Dendritic cell treated with granulocyte-macrophage colony-stimulating factor and Interleukin-4, amounts not matched to agents 40 ng/mL and 50 ng/mL, for 4 days (primary cell): ENCODE data around the gene DYNLT4.
"Not testable (repeated sequence)": the region's sequence is repeated elsewhere in the genome, so short reads cannot be mapped to it uniquely, and the experiment has no call there.

Experiments
- H3K27ac Mint-ChIP-seq: one replicate; pipeline ENCODE4 v1.8.0; 2022; ENCODE audit warnings: mild to moderate bottlenecking, mixed read lengths
- H3K27me3 Mint-ChIP-seq: one replicate; pipeline ENCODE4 v1.8.0; 2022; ENCODE audit warnings: mild to moderate bottlenecking, mixed read lengths
- H3K36me3 Mint-ChIP-seq: one replicate; pipeline ENCODE4 v1.8.0; 2022; ENCODE audit warnings: low read depth, mixed read lengths
- H3K4me1 Mint-ChIP-seq: one replicate; pipeline ENCODE4 v1.8.0; 2022; ENCODE audit warnings: low read depth, mixed read lengths
- H3K4me3 Mint-ChIP-seq: one replicate; pipeline ENCODE4 v1.8.0; 2022; ENCODE audit warnings: mild to moderate bottlenecking, moderate library complexity, mixed read lengths
- H3K9me3 Mint-ChIP-seq: one replicate; pipeline ENCODE4 v1.8.0; 2022; ENCODE audit warnings: mixed read lengths
- intact Hi-C: fragments of 100-400 bp; cut with micrococcal nuclease; formaldehyde crosslinking; loops from one replicate; pipeline ENCODE4 v1.15.0; 2022

Gene DYNLT4

DNA sequence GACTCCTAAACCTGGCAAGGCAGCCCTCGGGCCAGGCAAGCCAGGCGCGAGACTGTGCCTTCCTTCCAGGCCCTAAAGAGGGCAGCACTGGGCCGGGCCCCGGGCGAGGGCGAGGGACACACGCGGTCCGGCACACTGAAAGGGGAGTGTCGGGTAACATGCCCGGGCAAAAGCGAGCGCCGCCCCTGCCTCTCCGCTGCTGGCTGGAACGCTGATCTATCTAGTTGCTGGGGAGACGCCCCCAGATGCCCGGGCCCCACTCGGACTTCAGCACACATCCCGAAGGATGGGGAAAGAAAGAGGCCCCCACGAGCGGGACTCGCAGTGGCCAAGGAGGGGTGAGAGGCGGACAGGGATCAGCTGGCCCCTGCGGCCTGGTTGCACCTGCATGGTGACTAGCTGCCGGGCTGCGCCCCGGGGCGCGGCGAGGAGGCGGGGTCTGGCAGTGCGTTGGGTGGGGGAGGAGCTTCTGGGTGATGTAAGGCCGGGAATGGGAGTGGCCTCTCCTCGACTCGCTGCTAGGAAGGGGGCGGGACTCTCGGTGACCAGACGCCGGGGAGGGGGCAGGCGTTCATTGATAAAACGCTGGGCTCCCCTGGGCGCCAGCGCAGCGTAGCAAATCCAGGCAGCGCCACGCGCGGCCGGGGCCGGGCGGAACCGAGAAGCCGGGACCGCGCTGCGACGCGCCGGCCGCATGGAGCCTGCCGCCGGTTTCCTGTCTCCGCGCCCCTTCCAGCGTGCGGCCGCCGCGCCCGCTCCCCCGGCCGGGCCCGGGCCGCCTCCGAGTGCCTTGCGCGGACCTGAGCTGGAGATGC lies 7.2 kb downstream of the DYNLT4 start, which contains the start of gene PLK3:
Gene PLK3, plus strand, starts transcription at position 608 of the 815 bp plus-strand sequence. Its CDS starts 87 bp downstream, at position 695.
- Mint-ChIP-seq H3K9me3 (no peaks in the 10 kb centered on the region), H3K4me1 (peaks cover 52% of the 10 kb centered on the region), H3K4me3 (peak within 1 kb of the TSS; percentile 96), H3K27me3 (no peaks in the 10 kb centered on the region), H3K36me3 (peaks cover 41% of the 10 kb centered on the region), H3K27ac (peak within 1 kb of the TSS; percentile 99)
- intact Hi-C loops, result loop anchor here (1.0 to 5.0 kb wide), 3 partner anchors 9 to 32 kb away; no protein-coding TSS in a partner anchor

GRCh38 chr1:44798481-44799365 lies 8.4 kb downstream of the DYNLT4 start:
- H3K27ac Mint-ChIP-seq, result peak overlapping the region; percentile 99
- H3K36me3 Mint-ChIP-seq, result peaks cover 28% of the 10 kb centered on the region
- intact Hi-C loops, result loop anchor here (5.0 kb wide), 1 partner anchor 34 kb away; no protein-coding TSS in a partner anchor

GRCh38 chr1:44797886-44798285 lies 9.3 kb downstream of the DYNLT4 start:
- H3K4me1 Mint-ChIP-seq, result peaks cover 37% of the 10 kb centered on the region
- not testable (repeated sequence) for H3K27ac Mint-ChIP-seq, H3K9me3 Mint-ChIP-seq, H3K27me3 Mint-ChIP-seq, H3K4me3 Mint-ChIP-seq
- H3K36me3 Mint-ChIP-seq, result peaks cover 20% of the 10 kb centered on the region
- intact Hi-C loops, result loop anchor here (5.0 kb wide), 1 partner anchor 34 kb away; no protein-coding TSS in a partner anchor

More at GRCh38 chr1:44798481-44799365, 8.4 kb downstream of the DYNLT4 start:
- no peak overlapping the region for H3K4me3 Mint-ChIP-seq
- H3K9me3 Mint-ChIP-seq, result no peaks in the 10 kb centered on the region
- no peaks in the 10 kb centered on the region for H3K27me3 Mint-ChIP-seq
- H3K4me1 Mint-ChIP-seq, result peaks cover 40% of the 10 kb centered on the region

- no peak overlapping the region for H3K4me3 Mint-ChIP-seq
- H3K36me3 Mint-ChIP-seq, result no peaks in the 10 kb centered on the region
- intact Hi-C loops, result no loop called here
Measured at GRCh38 chr1:44792736-44793502, 14.2 kb downstream of the DYNLT4 start.

DNA sequence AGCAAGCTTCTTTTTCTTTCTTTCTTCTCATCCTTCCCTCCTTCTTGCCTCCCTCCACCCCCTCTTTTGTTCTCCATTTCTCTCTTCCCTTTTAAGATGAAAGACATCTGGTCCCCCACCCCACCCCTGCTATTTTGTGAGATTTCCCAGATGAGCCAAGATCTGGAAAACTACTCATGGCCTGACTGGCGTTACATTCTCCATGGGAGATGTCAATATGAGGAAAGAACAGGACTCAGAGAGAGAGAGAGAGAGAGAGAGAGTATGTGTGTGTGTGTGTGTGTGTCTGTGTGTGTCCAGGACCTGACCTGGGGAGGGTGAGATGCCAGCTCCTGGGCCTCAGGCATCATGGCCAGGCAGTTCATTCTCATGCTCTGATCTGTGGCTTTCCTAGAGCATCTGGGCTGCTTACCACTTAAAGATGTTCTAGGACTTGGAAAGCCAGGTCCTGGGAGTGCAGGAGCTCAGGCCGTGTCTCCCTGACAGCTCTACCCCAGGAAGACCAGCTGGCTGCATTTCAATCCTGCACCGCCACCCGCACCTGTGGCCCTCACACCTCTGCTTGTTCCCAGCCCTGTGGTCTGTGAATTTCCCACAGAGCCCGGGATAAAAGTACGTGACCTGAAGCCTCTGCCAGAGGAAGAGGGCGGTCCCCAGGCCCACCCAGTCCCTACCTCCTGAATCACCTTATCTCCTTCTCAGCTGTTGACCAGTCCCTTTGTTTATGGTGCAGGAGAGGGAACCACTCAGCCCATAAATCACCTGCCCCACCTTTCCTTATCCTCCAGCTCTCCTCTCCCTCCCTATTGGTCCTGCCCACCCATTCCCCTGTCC lies 16.0 kb downstream of the DYNLT4 start:
- intact Hi-C loops, result no loop called here
- H3K27me3 Mint-ChIP-seq, result peaks cover 5% of the 10 kb centered on the region
- no peaks in the 10 kb centered on the region for H3K9me3 Mint-ChIP-seq
- H3K4me3 Mint-ChIP-seq, result no peak overlapping the region
- H3K4me1 Mint-ChIP-seq, result peaks cover 11% of the 10 kb centered on the region
- no peaks in the 10 kb centered on the region for H3K36me3 Mint-ChIP-seq
- no peak overlapping the region for H3K27ac Mint-ChIP-seq

More at GRCh38 chr1:44792736-44793502, 14.2 kb downstream of the DYNLT4 start:
- Mint-ChIP-seq H3K4me1 (peaks cover 5% of the 10 kb centered on the region), H3K27ac (peak overlapping the region; percentile 21), H3K27me3 (no peaks in the 10 kb centered on the region), H3K9me3 (no peaks in the 10 kb centered on the region)

DNA sequence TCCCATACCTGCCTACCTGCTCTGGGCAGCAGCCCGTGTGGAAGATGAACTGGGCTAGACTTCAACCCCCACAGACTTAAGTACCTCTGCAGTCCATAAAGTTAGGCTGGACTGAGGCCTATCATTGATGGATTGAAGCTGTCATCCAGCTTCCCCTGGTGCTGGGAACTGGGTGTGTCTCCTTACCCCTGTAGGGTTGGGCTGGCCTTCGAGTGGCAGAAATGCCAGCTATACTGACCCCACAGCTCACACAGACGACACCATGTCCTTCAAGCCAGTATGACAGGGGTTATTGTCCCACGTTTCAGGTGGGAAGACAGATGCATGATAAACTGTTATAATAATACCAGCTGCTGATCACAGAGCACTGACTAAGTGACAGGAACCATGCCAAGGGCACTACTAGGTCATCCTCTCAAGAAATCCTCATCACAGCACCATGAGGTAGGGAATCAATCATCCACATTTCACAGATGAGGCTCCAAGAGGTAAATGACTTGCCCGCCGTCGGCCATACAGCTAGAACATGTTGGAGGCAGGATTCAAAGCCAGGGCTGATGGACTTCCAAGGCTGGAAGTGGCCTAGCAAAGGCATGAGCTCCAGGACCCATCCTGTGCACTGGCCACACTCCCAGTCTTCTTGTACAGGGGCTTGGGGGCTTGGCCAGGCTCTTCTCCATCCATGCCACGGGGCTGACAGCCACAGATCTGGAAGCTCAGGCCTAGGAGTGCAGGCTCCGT lies 18.9 kb downstream of the DYNLT4 start, which contains the start of gene BEST4:
Gene BEST4, minus strand, starts transcription at position 51 of the 741 bp plus-strand sequence. CDS start 465 bp downstream, outside the sequence.
- intact Hi-C loops, result no loop called here
- Mint-ChIP-seq H3K36me3 (no peaks in the 10 kb centered on the region), H3K4me1 (peaks cover 28% of the 10 kb centered on the region), H3K9me3 (no peaks in the 10 kb centered on the region), H3K27me3 (peaks cover 23% of the 10 kb centered on the region), H3K27ac (no peak within 1 kb of the TSS), H3K4me3 (no peak within 1 kb of the TSS)

GRCh38 chr1:44787506-44787905 lies 19.6 kb downstream of the DYNLT4 start:
- H3K27me3 Mint-ChIP-seq, result peaks cover 23% of the 10 kb centered on the region
- H3K4me3 Mint-ChIP-seq, result no peak overlapping the region
- H3K9me3 Mint-ChIP-seq, result no peaks in the 10 kb centered on the region
- no peaks in the 10 kb centered on the region for H3K36me3 Mint-ChIP-seq
- intact Hi-C loops, result no loop called here
- no peak overlapping the region for H3K27ac Mint-ChIP-seq
- peaks cover 27% of the 10 kb centered on the region for H3K4me1 Mint-ChIP-seq

GRCh38 chr1:44786841-44787426 lies 20.2 kb downstream of the DYNLT4 start:
- intact Hi-C loops, result no loop called here
- H3K4me1 Mint-ChIP-seq, result peaks cover 27% of the 10 kb centered on the region
- H3K36me3 Mint-ChIP-seq, result peaks cover 5% of the 10 kb centered on the region
- H3K9me3 Mint-ChIP-seq, result no peaks in the 10 kb centered on the region
- peaks cover 23% of the 10 kb centered on the region for H3K27me3 Mint-ChIP-seq
- H3K27ac Mint-ChIP-seq, result peak overlapping the region; percentile 75
- H3K4me3 Mint-ChIP-seq, result peak overlapping the region; percentile 68

GRCh38 chr1:44786138-44786840 lies 20.9 kb downstream of the DYNLT4 start:
- no peaks in the 10 kb centered on the region for H3K9me3 Mint-ChIP-seq
- H3K27me3 Mint-ChIP-seq, result peaks cover 23% of the 10 kb centered on the region

GRCh38 chr1:44785501-44786137 lies 21.5 kb downstream of the DYNLT4 start:
- peak overlapping the region; percentile 68 for H3K4me3 Mint-ChIP-seq
- H3K36me3 Mint-ChIP-seq, result peaks cover 18% of the 10 kb centered on the region
- intact Hi-C loops, result no loop called here
- peaks cover 23% of the 10 kb centered on the region for H3K27me3 Mint-ChIP-seq
- peak overlapping the region; percentile 75 for H3K27ac Mint-ChIP-seq
- no peaks in the 10 kb centered on the region for H3K9me3 Mint-ChIP-seq
- H3K4me1 Mint-ChIP-seq, result peaks cover 27% of the 10 kb centered on the region

More at GRCh38 chr1:44786138-44786840, 20.9 kb downstream of the DYNLT4 start:
- peak overlapping the region; percentile 68 for H3K4me3 Mint-ChIP-seq
- intact Hi-C loops, result no loop called here
- peak overlapping the region; percentile 75 for H3K27ac Mint-ChIP-seq
- H3K36me3 Mint-ChIP-seq, result peaks cover 11% of the 10 kb centered on the region
- peaks cover 27% of the 10 kb centered on the region for H3K4me1 Mint-ChIP-seq

GRCh38 chr1:44785029-44785380 lies 22.1 kb downstream of the DYNLT4 start:
- Mint-ChIP-seq H3K4me3 (peak overlapping the region; percentile 28), H3K27me3 (peaks cover 23% of the 10 kb centered on the region), H3K9me3 (no peaks in the 10 kb centered on the region), H3K27ac (no peak overlapping the region), H3K36me3 (peaks cover 24% of the 10 kb centered on the region), H3K4me1 (peaks cover 27% of the 10 kb centered on the region)
- intact Hi-C loops, result no loop called here
